ENCODE results near the gene ECHS1. TPM values are rescaled to one million over a fixed set of nuclear protein-coding genes. Genes with fewer than 3 reads are reported as not detected.

The ECHS1 gene
- total RNA-seq, 1 donor from 2014 or later: 103 TPM

DNA sequence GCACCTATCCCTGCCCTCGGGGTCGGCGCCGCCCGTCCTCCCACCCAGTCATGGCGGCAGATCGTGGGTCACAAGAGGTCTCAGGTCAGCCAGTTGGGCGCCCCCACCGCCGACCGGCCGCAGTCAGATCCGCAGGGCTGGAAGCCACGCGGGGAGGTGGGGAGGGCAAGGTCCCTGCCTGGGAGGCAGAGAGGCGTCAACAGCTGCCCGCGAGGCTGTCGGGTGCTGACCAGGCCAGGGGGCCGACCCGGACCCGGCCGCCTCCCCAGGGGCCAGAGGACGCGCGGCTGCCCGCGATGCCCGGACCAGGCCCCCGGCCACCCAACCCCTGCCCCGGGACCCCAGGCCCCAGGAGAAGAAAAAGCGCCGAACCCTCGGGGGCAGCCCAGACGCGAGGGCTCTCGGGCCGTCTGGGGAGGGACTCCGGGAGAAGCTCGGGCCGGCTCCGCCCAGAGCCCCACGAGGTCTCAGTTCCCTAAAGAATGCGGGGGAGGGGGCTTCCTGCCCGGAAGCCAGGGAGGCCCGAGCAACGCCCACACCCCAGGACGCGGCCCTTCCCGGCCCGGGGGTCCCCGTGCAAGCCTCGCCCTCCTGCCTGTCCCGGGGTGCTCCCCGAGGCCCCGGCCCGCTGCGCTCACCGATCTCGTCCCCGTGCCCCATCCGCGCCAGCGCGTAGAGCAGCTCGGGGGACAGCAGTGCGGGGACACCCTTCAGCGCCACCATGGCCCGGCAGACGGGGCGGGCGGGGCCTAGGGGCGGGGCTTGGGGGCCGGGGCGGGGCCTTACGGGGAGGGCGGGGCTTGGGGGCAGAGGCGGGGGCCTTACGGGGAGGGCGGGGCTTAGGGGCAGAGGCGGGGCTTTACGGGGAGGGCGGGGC lies 15.6 kb downstream of the ECHS1 start, which contains the start of gene FUOM:
Gene FUOM (minus strand): TSS at position 735 of the 877 bp plus-strand sequence. CDS start 12 bp downstream, at position 723.
- no peaks in the 10 kb centered on the region for H3K9me3 Mint-ChIP-seq
- H3K4me3 Mint-ChIP-seq: peak within 1 kb of the TSS; percentile 77
- H3K27me3 Mint-ChIP-seq (ENCODE audit: low read depth): no peaks in the 10 kb centered on the region
- H3K4me1 Mint-ChIP-seq: no peaks in the 10 kb centered on the region
- peaks cover 10% of the 10 kb centered on the region for H3K36me3 Mint-ChIP-seq (ENCODE audit: low read depth)
- peak; percentile 61 for DNase-seq (ENCODE audit: low read depth, low spot score)
- TF ChIP-seq, protein P1, sequence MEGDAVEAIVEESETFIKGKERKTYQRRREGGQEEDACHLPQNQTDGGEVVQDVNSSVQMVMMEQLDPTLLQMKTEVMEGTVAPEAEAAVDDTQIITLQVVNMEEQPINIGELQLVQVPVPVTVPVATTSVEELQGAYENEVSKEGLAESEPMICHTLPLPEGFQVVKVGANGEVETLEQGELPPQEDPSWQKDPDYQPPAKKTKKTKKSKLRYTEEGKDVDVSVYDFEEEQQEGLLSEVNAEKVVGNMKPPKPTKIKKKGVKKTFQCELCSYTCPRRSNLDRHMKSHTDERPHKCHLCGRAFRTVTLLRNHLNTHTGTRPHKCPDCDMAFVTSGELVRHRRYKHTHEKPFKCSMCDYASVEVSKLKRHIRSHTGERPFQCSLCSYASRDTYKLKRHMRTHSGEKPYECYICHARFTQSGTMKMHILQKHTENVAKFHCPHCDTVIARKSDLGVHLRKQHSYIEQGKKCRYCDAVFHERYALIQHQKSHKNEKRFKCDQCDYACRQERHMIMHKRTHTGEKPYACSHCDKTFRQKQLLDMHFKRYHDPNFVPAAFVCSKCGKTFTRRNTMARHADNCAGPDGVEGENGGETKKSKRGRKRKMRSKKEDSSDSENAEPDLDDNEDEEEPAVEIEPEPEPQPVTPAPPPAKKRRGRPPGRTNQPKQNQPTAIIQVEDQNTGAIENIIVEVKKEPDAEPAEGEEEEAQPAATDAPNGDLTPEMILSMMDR (conservative IDR thresholded peaks at IDR 0.05): no peak
- no peak within 1 kb of the TSS for H3K27ac Mint-ChIP-seq (ENCODE audit: unreplicated experiment)

DNA sequence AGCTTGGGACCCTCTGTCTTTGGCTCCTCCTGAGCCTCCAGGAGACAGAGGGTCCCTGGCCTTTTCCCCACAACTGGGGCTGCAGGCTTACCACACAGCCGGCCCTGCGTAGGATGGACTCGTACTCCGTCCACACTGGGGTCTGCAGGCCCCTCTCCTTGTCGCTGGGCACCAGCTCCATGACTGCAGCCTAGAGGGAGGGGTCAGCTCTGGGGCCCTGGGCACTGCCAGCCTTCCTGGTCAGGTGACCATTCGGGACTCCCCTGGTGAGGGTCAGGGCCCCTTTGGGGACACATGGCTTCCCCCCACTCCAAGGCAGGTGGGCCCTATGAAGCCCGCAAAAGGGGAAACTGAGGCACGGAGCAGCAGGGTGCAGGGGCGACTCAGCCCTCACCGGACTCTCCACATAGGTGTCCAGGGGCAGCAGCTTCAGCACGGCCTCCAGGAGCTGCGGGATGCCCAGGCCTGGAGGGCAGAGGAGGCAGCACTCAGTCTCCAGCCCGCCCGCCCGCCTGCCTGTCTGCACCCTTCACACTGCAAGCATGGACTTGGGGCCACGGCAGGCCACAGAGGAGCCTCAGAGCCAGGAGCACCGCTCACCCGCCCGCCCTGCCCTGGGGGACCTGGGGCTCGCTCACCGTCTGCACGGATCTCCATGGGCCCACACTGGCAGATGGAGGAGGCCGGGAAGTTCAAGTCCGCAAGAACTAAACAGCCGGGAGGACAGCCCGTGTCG lies 16.4 kb downstream of the ECHS1 start:
- no peaks in the 10 kb centered on the region for H3K9me3 Mint-ChIP-seq
- no peak overlapping the region for H3K27ac Mint-ChIP-seq (ENCODE audit: unreplicated experiment)
- no peak for DNase-seq (ENCODE audit: low read depth, low spot score)
- peak overlapping the region; percentile 77 for H3K4me3 Mint-ChIP-seq
- no peaks in the 10 kb centered on the region for H3K27me3 Mint-ChIP-seq (ENCODE audit: low read depth)
- H3K4me1 Mint-ChIP-seq: no peaks in the 10 kb centered on the region
- H3K36me3 Mint-ChIP-seq (ENCODE audit: low read depth): peaks cover 4% of the 10 kb centered on the region
- TF ChIP-seq, protein P1 (conservative IDR thresholded peaks at IDR 0.05): no peak

DNA sequence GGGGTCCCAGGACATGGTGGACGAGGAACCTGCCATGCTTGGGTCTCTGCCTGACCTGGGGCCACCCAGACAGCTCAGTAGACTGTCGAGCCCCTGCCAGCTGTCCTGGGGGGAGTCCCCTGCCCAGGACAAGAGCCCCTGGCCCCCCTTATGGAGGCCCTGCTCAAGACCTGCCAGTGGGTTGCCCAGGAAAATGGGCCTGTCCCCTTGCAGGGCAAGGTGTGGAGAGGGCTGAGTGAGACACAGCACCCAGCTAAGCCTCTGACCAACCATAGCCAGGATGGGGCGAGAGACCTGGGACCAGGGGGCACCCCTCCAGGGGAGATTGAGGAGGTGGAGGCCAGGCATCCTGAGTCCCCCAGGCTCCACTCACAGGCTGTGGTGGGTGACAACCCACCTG lies 17.2 kb downstream of the ECHS1 start:
- Mint-ChIP-seq H3K27me3 (ENCODE audit: low read depth) (no peaks in the 10 kb centered on the region), H3K36me3 (ENCODE audit: low read depth) (no peaks in the 10 kb centered on the region), H3K4me1 (no peaks in the 10 kb centered on the region), H3K27ac (ENCODE audit: unreplicated experiment) (no peak overlapping the region), H3K9me3 (no peaks in the 10 kb centered on the region), H3K4me3 (no peak overlapping the region)
- TF ChIP-seq, protein P1 (conservative IDR thresholded peaks at IDR 0.05): no peak
- no peak for DNase-seq (ENCODE audit: low read depth, low spot score)

DNA sequence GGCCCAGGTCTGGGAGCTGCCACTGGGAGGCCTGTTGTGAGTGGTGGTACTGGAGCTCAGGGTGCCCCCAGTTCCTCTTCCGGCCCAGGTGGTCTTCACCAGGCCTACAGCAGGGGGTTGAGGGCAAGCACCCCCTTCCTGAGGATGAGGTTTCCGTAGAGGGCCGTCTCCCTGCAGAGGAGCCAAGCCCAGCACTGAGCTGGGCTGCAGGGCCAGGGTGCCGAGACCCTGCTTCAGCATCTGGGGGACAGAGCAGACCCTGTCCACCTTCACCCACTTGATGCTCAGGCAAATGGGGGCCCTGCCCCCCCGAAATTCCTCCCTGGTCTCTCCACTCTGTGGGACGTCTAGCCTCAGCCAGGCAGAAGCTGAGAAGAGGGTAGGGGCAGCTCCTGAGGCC lies 17.9 kb downstream of the ECHS1 start:
- TF ChIP-seq, protein P1 (conservative IDR thresholded peaks at IDR 0.05): no peak
- DNase-seq (ENCODE audit: low read depth, low spot score): no peak
- no peaks in the 10 kb centered on the region for H3K36me3 Mint-ChIP-seq (ENCODE audit: low read depth)
- H3K4me3 Mint-ChIP-seq: no peak overlapping the region
- no peak overlapping the region for H3K27ac Mint-ChIP-seq (ENCODE audit: unreplicated experiment)
- H3K27me3 Mint-ChIP-seq (ENCODE audit: low read depth): no peaks in the 10 kb centered on the region
- no peaks in the 10 kb centered on the region for H3K4me1 Mint-ChIP-seq
- no peaks in the 10 kb centered on the region for H3K9me3 Mint-ChIP-seq

DNA sequence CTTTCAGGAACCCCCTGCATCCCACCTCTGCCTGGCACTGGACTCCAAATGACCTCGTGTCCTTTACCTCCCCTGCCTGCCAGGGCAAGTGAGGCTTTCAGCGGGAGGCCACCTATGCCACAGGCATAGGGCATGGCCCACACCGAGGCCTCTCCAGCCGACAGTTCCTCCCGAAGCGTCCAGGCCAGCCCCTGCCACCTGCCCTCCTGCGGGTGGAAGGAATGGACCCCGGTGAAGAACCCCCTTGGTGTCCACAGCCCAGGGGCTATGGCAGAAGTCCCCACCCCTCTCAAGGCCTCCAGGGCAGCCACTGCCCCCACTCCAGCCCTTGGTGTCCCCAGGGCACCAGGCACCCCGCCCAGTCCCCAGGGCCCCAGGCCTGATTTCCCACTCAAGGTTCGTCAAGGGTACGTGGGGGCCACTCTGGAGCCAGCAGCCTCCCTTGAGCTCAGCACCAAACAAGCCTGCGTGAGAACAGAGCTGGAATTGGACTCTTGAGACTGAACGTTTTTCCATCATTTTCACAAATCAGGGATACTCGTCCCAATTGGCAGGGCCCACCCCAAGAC lies 18.4 kb downstream of the ECHS1 start:
- Mint-ChIP-seq H3K27ac (ENCODE audit: unreplicated experiment) (no peak overlapping the region), H3K4me1 (no peaks in the 10 kb centered on the region), H3K4me3 (no peak overlapping the region), H3K9me3 (no peaks in the 10 kb centered on the region), H3K27me3 (ENCODE audit: low read depth) (no peaks in the 10 kb centered on the region), H3K36me3 (ENCODE audit: low read depth) (no peaks in the 10 kb centered on the region)
- DNase-seq (ENCODE audit: low read depth, low spot score): no peak
- TF ChIP-seq, protein P1 (conservative IDR thresholded peaks at IDR 0.05): no peak

Data from neural crest cell (in vitro differentiated cells).